ENCODE data around the gene CATSPERE.
"Not testable (repeated sequence)": the region's sequence is repeated elsewhere in the genome, so short reads cannot be mapped to it uniquely, and the experiment has no call there.

CATSPERE gene

DNA sequence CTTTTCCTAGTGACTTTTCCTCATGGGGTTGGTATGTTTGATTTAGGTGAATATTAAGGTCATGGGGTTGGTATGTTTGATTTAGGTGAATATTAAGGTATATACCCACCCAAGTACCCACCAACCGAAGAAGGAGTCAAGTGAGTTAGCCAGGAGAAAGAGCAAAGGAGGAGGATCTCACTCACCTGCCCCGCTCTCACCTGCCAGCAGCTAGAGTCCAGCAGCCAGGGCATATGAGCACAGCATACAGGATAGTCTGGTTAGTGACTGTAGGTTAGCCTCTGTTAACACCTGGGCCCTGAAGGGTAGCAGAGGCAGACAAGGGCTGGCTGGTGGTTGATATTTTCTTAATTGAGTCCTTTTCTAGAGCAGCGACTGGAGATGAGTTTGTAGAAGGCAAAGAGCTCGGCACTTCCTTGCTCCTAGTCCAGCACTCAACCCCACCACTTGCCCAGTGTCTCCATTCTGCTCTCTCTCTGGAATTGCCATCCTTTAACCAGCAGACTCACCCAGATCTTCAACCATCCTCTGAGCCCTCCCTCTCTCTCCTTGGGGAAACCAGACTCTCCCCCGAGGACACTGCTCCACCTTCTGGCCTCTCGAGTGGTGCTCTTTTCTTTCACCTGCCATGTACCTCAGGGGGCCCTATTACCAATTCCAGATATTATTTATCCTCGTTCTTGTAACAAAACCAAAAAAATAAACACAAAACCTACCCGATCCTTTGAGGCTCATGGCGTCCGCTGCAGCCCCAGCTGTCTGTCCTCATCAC lies 175.6 kb downstream of the CATSPERE start:
- DNase-seq (ENCODE audit: low spot score): no peak

DNA sequence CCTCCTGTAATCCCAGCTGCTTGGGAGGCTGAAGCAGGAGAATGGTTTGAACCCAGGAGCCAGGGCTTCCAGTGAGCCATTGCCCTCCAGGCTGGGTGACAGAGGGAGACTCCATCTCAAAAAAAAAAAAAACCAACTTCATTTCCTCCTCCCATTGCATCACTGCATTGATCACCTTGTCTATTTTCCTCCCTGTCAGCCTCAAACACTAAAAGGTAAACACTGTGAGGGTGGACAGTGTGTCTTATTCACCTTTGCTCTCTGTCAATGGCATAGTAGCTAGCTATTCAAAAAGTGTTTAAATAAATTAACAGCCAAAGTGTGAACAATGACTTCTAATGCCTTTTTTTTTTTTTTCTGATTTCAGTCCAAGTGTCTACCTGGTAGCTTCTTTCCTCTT lies 178.5 kb downstream of the CATSPERE start:
- no peak for DNase-seq (ENCODE audit: low spot score)

DNA sequence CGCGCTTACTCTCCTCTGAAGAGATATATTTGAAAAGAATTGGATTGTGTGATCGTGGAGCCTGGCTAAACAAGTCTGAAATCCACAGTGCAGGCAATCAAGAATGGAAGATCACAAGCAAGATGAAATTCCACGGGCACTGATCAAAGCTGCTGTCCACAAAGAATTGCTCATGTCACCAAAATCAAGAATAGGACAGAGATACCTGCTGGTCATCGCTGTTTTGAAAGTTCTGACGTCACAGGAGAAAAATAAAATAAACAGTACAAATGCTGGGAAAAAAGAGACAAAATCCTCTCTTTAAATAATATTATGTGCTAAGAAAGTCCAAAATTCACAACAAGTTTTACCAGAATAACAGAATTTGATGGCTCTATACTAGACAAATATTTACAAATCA lies 179.8 kb downstream of the CATSPERE start:
- no peak for DNase-seq (ENCODE audit: low spot score)

DNA sequence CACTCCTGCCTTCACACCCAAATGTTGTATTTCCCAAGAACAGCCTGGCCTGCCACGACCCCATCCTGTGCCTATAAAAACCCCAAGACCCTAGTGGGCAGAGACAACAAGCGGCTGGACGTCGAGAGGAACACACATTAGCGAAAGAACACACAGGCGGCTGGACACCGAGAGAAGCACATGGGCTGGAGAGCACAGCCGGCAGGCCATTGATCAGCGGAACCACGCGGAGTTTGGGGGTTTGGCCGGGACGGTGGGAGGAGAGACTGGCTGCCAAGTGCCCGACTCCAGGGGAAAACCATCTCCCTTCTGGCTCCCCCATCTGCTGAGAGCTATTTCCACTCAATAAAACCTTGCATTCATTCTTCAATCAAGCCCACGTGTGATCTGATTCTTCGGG lies 181.5 kb downstream of the CATSPERE start:
- DNase-seq (ENCODE audit: low spot score): no peak

DNA sequence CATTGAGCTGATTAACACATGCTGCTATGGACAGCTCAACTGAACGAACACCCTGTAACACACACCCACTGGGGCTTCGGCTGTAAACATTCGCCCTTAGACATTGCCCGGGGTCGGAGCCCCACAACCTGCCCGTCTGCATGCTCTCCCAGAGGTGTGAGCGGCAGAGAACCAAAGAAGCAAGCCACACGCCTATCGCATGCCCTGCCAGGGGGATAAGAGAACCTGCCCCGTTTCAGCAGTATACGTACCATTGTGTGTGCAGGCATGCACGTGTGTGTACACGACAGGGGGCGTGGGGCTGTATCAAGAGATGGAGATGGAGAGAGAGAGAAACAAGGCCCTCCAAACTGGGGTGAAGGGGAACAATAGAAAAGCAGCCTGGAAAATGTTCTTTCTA lies 181.9 kb downstream of the CATSPERE start:
- no peak for DNase-seq (ENCODE audit: low spot score)

DNA sequence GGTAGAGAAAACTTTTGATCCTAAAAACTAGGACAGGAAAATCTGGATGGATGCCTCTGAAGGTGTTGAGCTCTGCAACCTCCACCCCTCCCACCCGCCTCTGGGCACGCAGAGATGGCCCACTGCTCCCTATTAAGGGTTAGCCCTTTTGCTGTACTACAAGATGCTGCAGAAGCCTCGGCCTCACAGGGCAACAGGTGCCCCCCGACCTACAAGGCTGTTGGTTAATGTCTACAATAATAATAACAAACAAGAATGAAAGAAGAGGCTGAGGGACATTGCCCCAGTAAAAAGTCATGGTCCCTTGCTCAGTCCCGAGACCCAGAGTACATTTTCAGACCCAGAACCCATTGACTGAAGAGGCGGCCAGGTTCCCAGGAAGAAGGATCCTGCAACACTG lies 184.3 kb downstream of the CATSPERE start:
- no peak for DNase-seq (ENCODE audit: low spot score)

DNA sequence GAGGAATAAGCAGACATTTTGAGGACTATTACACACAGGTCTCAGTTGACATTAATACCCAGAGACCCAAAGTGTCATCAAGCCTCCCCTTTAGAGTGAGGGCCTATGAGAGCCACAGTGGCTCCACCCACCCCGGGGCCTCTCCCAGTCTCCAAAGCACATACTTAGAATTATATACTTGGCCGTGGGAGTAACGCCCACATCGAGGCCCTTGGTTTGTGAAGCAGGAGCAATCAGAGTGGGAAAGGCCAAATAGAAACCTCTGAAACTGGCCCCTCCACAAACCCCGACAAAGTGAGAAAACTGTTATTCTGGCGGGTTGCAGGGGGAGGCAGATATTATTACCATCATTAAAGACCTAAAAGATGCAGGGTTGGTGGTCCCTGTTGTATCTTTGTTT lies 184.8 kb downstream of the CATSPERE start:
- no peak for DNase-seq (ENCODE audit: low spot score)

DNA sequence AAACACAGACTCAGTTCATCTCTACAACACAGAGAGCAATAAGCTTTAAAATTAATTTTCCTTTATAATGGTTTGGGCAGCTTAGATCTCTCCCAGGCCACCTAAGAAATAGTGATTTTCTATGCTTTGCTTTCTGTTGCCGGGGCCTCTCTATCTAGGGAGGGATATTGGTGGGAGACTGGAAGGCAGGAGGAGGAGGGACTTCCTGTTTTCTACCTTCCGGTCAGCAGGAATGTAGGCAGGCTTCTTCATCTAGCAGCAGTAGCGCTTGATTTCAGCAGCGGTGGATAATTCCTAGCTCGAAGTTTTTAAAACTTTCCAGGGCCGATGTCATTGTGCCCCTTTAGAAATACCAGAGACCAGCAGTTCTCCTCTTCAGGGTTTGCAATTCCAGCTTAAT lies 186.7 kb downstream of the CATSPERE start:
- no peak for DNase-seq (ENCODE audit: low spot score)

DNA sequence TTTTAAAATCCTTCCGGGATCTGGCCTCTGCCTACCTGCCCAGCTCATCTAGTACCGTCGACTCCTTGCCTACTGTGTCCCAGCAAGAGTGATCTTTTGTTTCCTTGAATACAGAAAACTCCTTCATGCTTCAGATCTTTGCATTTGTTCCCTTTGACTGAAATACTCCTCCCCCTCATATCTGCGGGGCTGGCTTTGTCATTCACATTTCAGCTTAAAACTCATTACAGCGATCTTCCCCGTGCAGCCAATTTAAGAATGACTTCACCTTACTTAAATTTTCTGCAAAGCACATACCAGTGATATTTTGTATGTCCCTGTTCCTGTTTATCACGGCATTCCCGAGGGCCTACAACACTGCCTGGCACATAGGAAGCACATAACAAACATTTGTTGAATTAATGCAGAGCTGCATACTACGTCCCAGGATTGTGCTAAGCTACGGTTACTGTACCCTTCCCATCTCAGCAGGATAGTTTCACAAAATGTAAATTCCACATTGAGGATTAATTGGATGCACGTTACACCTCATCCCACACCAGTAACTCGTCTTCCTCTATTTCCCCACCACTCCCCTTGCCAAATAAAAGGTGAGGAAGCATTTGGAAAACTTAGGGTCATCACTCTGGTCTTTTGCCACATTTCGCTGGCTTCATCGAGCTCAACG lies 191.0 kb downstream of the CATSPERE start:
- DNase-seq (ENCODE audit: low spot score): no peak

DNA sequence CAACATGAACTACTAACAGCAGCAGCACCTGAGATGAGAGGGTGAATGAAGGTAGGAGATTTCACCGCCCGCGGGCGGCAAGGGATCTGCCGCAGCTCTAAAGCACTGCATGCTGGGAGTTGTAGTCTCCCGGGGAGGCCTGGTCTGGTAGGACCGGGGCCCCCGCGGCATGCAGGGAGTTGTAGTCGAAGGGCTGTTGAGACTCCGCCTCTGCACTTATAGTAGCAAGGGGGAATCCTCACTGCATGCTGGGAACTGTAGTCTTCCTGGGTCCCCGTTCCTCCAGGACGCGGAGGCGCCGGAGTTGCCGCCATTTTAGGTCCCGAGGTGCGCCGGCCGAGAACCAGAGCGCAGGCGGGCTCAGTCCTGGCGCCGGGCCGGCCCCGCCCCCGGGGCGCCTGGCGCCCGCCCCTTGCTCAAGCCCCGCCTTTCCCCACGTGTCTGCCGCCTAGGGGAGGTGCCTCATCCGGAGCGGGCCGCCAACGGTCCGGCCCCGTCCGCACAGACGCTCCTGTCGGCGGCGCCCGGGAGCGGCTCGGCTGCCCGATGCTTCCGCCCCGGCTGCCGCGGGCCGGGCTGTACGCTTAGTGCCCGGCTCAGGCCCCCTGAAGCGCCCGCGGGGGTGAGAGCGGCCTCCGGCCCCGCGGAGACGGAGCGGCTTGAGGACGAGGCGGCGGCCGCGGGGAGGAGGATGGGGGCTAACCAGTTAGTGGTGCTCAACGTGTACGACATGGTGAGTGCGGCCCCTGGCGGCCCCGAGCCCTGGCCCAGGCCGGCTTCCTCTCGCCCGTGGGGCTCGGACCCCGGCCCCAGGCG lies 191.8 kb downstream of the CATSPERE start, which contains the start of gene DESI2:
Gene DESI2, plus strand, starts transcription at position 504 of the 816 bp plus-strand sequence. Its CDS starts 188 bp downstream, at position 692.
- peak; percentile 99 for DNase-seq (ENCODE audit: low spot score)

DNA sequence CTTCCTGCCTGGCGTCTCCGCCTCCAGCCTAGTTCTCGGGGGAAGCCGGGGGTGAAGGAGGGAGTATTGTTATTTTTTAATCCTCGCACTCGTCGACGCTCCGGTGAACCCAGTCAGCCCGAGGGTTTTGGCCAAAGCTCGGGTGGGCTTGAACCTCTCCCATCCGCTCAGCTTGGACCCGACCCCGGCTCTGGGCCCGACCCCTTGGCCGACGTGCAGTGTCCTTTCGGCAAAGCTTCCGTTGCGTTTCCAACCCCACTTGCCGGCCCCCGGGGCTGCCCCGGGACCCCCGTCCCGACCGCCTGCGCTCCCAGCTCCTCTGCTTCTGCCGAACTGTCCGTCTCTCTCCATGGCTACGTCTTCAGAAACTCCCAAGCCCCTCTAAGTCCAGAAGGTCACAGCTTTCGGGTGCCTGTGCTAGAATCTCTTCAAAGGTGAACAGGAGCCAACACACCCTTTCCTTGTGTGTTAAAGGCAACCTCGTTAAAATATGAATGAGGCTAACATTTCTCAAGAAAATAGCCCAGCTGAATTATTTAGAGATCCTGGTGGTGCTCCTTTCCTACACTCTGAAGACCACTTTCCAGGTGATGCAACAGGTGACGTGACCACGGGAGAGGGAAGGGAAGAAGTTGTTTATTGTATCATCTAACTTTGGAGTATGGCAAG lies 192.5 kb downstream of the CATSPERE start:
- DNase-seq (ENCODE audit: low spot score): no peak

DNA sequence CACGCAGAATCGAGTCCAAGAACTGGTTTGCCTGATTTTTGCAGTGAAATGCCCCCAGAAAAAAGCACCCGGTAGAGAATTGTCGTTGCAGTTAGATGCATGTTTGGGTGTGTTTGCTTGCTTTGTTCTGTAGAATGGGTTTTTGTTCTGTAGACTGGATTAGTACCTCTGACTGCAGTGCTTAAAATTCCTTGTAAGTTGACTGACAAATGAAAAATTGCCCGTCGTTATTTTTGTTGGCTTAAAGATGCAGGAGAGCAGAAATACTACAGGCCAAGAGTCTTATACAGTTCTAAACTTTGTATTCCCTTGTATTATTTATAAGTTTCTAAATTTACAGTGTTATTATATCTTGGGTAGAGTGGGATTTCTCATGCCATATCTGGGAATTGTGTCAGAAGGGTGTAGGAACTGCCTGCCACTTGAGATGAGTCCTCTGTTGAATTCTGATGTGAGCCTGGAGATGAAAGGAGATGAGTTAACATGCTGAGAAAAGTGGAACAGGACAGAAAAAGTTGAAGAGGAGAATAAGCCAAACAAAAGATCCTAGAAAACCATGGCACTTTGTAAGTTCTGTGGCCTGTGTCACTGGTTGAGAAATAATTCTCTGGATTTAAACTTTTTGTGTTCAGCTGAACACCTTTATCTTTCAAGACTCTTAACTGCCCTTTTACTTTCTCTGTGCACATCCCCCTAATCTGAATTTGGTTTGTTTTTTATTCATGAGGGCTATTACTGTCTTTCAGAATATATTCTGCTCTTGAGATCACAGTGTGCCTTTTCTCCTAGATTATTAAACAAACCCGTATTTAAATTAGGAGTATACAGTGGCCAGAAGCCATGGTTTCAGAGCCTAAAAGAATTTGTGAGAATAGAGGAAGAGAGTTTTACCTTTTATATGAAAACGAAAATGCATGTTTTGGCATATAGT lies 193.3 kb downstream of the CATSPERE start:
- DNase-seq (ENCODE audit: low spot score): no peak

DNA sequence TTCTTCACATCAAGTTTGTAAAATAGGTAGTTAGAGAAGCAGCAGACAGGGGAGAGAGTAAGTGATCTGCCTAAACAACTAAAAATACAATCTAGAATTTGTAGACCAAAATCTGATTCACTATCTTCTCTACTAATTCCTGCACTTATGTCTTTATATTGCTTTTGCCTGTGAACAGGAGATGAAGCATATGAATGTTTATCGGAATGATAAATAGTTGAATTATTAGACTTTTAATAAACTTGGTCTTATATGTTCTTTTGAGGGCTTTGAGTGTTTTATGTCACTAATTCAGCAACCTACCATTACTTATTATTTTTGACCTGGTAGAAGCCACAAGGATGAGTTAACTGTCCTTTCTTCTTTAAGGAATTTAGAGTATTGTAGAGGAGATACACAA lies 194.1 kb downstream of the CATSPERE start:
- DNase-seq (ENCODE audit: low spot score): no peak

DNA sequence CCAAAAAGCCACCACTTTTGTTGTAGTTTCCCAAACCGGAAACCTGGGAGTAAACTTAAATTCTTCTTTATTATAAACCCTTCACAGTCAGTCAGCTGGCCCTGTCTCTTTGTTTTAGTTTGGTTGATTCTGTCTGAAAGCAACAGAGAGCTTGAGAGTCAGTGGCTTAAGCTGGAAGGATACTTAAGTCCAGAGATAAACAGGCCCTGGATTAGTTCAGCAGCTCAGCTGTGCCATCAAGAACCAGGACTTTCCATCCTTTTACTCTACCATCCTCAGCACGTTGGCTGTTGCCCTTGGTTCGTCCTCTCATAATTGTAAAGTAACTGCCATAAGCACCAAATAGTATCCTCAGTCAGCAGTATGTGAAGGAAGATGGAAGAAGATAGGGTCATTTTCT lies 196.3 kb downstream of the CATSPERE start:
- no peak for DNase-seq (ENCODE audit: low spot score)

DNA sequence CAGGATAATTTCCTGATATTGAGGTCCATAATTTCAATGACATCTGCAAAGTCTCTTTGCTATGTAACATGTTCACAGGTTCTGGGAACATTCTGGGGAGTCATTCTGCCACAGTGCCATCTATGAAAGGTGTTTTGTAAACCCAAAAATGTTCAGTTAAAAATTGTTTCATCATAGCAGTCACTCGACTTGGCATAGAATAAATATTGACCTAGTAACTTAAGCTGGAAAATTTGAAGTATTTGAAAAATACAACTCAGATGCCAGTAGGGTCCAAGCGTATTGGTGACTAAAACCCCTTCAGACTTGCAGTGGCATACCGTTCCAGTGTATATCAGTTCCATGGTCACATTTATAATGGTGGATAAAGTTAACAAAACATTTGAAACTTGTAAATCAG lies 198.6 kb downstream of the CATSPERE start:
- DNase-seq (ENCODE audit: low spot score): no peak

DNA sequence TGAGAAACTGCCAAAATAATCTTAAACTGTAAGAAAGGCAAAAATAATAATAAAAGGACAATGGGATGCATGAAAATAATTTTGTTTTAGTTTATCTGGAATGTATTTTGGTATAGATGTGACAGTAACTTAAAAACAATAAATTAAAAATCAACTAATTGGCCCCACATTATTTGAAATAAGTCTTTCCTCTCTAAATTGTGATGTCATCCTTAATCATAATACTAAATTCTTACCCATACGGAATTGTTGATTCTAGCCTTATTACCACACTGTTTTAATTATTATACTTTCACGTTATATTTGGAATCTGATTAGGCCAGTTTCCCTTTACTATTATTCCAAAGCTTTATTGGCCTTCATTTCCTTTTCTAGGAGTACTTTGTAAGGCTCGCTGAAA lies 199.5 kb downstream of the CATSPERE start:
- DNase-seq (ENCODE audit: low spot score): no peak

DNA sequence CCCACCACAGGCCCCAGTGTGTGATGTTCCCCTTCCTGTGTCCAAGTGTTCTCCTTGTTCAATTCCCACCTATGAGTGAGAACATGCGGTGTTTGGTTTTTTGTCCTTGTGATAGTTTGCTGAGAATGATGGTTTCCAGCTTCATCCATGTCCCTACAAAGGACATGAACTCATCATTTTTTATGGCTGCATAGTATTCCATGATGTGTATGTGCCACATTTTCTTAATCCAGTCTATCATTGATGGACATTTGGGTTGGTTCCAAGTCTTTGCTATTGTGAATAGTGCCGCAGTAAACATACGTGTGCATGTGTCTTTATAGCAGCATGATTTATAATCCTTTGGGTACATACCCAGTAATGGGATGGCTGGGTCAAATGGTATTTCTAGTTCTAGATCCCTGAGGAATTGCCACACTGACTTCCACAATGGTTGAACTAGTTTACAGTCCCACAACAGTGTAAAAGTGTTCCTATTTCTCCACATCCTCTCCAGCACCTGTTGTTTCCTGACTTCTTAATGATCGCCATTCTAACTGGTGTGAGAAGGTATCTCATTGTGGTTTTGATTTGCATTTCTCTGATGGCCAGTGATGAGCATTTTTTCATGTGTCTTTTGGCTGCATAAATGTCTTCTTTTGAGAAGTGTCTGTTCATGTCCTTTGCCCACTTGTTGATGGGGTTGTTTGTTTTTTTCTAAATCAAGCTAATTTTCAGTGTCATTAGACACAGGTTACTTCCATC lies 200.7 kb downstream of the CATSPERE start:
- not testable (repeated sequence) for DNase-seq (ENCODE audit: low spot score)

DNA sequence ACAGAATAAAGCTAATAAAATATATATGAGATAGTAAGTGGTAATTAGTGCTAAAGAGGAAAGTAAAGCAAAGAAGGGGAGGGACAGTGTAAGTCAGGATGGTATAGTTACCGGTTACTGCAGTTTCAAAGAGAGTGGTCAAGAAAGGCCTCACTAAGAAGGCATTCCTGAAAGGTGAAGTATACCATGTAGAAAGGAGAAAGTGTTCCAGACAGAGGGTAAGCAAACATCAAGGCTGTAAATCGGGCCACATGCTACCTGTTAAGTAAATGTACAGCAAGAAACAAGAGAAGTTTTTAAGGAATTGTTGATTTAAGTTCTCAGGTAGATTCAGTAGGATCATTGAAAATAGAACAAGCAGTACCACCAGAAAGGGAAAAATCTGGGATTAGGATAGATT lies 201.5 kb downstream of the CATSPERE start:
- DNase-seq (ENCODE audit: low spot score): no peak

DNA sequence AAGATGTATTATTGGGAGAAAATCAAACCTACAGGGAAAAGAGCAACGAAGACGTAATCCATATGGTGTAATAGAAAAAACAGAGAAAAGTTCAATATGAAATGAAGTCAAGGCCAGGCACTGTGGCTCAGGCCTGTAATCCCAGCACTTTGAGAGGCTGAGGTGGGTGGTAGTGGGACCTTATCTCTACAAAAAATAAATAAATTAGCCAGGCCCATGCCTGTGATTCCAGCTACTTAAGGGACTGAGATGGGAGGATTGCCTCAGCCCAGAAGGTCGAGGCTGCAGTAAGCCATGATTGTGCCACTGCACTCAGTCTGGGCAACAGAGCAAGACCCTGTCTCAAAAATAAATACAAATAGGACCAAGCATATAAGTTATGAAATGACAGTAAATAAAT lies 203.3 kb downstream of the CATSPERE start:
- DNase-seq (ENCODE audit: low spot score): no peak

DNA sequence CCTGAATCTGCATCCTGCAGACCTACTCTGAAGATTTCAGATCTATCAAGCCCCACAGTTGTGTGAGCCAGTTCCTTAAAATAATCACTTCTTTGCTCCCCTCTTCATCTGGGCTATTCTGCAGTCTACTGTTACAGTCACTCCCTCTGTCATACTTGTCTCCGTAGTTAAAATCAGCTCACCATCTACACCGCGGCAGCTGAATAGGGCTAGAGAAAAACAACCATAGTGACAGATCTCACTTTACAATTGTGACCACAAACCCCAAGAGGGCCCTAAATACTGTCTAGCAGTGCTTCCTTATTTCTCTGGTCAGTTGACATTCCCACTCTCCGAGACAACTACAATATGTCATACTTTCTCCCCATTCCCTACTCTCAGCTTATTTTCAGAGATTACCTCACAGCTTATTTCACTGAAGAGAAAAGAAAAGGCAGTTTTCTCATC lies 204.7 kb downstream of the CATSPERE start:
- DNase-seq (ENCODE audit: low spot score): no peak
